Measurements from ENCODE around the gene NECTIN2.
"Not testable (repeated sequence)": the region's sequence is repeated elsewhere in the genome, so short reads cannot be mapped to it uniquely, and the experiment has no call there.

Gene NECTIN2

GRCh38 chr19:44817725-44818465 lies 28.2 kb upstream of the NECTIN2 start:
- DNase-seq, result no peak

- DNase-seq, result no peak
These were observed 27.5 kb upstream of the NECTIN2 start for GRCh38 chr19:44818466-44819031.

- no peak for DNase-seq
These were observed 26.8 kb upstream of the NECTIN2 start for GRCh38 chr19:44819246-44819832.

GRCh38 chr19:44820648-44821609 lies 25.2 kb upstream of the NECTIN2 start:
- no peak for DNase-seq

- no peak for DNase-seq
These were observed 23.9 kb upstream of the NECTIN2 start for GRCh38 chr19:44822177-44822576.

- DNase-seq, result no peak
These were observed 23.3 kb upstream of the NECTIN2 start for GRCh38 chr19:44822670-44823372.

GRCh38 chr19:44823373-44823698 lies 22.8 kb upstream of the NECTIN2 start:
- DNase-seq, result no peak

- no peak for DNase-seq
These were observed 21.3 kb upstream of the NECTIN2 start for GRCh38 chr19:44824761-44825160.

- not testable (repeated sequence) for DNase-seq
These were observed 13.2 kb upstream of the NECTIN2 start for GRCh38 chr19:44832875-44833274.

- not testable (repeated sequence) for DNase-seq
These were observed 11.7 kb upstream of the NECTIN2 start for GRCh38 chr19:44834399-44834798.

GRCh38 chr19:44839276-44839675 lies 6.8 kb upstream of the NECTIN2 start:
- DNase-seq, result no peak

- DNase-seq, result no peak
These were observed 5.3 kb upstream of the NECTIN2 start for GRCh38 chr19:44840811-44841210.

- DNase-seq, result no peak
These were observed 4.9 kb upstream of the NECTIN2 start for GRCh38 chr19:44841231-44841630.

- DNase-seq, result no peak
These were observed 848 bp upstream of the NECTIN2 start for GRCh38 chr19:44845286-44845611.

GRCh38 chr19:44846455-44847143 lies 502 bp downstream of the NECTIN2 start:
- DNase-seq, result peak; percentile 65

- peak; percentile 42 for DNase-seq
These were observed 1.3 kb downstream of the NECTIN2 start for GRCh38 chr19:44847144-44848035.

GRCh38 chr19:44848036-44848811 lies 2.1 kb downstream of the NECTIN2 start:
- no peak for DNase-seq

- no peak for DNase-seq
These were observed 2.8 kb downstream of the NECTIN2 start for GRCh38 chr19:44848812-44849447.

- no peak for DNase-seq
These were observed 4.6 kb downstream of the NECTIN2 start for GRCh38 chr19:44850641-44851109.
